Esophagus squamous epithelium (tissue), 4 donors: Measurements from ENCODE around the gene NAV2.

ENCODE experiments used
- CTCF ChIP-seq, 6 experiments: fragments of 450-650 bp in 4 of 6; fragments of 200-600 bp in 2 of 6; sonication (generic) in 2 of 6; IDR thresholded peaks; one replicate each; pipeline ENCODE4 v1.5.1; 2016 to 2019; ENCODE audit warnings: antibody characterized with exemption in 6 of 6, mild to moderate bottlenecking in 4 of 6, moderate library complexity in 4 of 6
- POLR2A ChIP-seq, 4 donors: fragments of 450-650 bp; IDR thresholded peaks; one replicate each; pipeline ENCODE4 v1.6.1; 2017; ENCODE audit warnings: antibody characterized with exemption in 4 of 4, mild to moderate bottlenecking in 4 of 4, moderate library complexity in 3 of 4

GRCh38 chr11:19891022-19891421, 178.4 kb downstream of the NAV2 start:
- TF ChIP-seq CTCF (IDR thresholded peaks at IDR 0.05) (no peak), POLR2A (IDR thresholded peaks at IDR 0.05) (no peak)
